ENCODE data around the gene RAPGEF5.

The RAPGEF5 gene

DNA sequence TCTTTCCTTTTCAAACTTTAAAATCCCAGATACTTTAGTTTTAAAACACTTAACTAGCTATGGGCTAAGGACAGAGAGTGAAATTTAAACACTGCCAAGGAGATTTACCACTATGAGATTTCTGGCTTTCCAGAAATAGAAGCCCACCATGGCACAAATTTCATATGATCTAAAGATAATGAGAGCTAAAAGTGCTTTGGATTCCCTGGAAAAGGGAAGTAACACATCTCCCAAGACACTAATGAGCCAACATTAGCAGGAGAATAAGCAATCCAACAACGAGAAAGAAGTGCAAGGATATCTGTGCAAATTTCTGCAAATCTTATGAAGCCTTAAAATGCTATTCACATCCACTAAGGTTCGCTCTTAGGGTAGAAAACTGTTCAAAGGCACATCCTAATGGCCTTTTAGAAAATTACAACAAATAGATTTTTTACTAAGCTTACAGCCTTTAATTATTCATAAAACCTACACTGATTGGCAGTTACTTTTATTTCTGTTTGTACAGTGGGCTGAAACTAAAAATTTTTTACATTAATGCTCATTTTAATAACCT is 100.3 kb downstream of the RAPGEF5 start:
- no peak for DNase-seq (ENCODE audit: low spot score)

GRCh38 chr7:22255834-22256233 is 101.1 kb downstream of the RAPGEF5 start:
- no peak for DNase-seq (ENCODE audit: low spot score)

DNA sequence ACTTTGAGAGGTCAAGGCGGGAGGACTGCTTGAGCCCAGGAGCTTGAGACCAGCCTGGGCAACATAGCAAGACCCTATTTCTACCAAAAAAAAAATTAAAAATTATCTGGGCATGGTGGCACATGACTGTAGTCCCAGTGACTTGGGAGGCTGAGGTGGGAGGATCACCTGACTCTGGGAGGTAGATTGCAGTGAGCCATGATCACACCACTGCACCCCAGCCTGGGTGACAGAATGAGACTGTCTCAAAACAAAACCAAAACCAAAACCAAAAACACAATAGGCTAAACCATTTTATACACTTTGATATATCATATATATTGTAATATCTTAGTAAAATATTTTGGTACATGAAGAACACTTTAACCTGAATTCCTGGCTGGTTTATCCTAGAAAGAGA is 101.6 kb downstream of the RAPGEF5 start:
- DNase-seq (ENCODE audit: low spot score), result no peak

GRCh38 chr7:22252936-22253536 is 103.9 kb downstream of the RAPGEF5 start:
- no peak for DNase-seq (ENCODE audit: low spot score)

DNA sequence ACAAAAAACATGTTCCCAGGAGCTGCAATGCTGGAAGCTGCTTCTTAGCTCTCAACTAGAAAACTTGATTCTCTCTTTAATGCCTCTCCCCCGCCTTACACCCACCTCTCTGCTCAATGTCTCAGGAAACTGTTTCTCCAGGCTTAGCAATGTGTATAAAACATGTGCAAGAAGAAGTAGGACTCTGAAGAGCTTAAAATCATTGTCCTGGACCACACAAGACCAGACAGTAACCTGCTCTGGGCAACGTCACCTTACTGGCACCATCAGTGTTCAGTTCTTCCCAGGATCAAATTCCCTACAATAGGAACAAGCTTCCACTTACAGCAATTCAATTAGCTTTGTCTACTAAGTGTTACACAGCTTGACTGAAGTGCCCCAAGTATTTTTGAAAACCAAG is 104.9 kb downstream of the RAPGEF5 start:
- DNase-seq (ENCODE audit: low spot score), result no peak

DNA sequence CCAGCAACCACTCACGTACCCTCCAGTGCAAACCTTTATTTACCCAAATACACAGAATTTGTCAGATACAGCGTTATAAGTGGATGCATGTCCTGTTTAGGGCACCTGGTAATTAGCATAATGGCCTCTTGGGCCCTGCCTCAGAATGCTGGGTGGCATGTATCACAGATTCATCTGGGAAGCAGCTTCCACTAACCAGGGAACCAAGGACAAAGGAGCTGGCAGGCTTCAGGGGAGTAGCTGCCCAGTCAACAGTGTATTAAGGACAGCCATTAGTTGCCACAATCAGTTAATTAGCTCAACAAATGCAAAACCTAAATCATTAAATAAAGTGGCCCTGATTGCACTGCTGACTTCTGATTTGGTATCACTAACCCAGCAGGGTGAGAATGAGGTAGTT is 105.7 kb downstream of the RAPGEF5 start:
- DNase-seq (ENCODE audit: low spot score), result no peak

GRCh38 chr7:22250390-22250789 is 106.6 kb downstream of the RAPGEF5 start:
- DNase-seq (ENCODE audit: low spot score), result no peak

- DNase-seq (ENCODE audit: low spot score), result no peak
Measured at GRCh38 chr7:22248111-22248809, 108.7 kb downstream of the RAPGEF5 start.

GRCh38 chr7:22241805-22242390 is 115.1 kb downstream of the RAPGEF5 start:
- no peak for DNase-seq (ENCODE audit: low spot score)

DNA sequence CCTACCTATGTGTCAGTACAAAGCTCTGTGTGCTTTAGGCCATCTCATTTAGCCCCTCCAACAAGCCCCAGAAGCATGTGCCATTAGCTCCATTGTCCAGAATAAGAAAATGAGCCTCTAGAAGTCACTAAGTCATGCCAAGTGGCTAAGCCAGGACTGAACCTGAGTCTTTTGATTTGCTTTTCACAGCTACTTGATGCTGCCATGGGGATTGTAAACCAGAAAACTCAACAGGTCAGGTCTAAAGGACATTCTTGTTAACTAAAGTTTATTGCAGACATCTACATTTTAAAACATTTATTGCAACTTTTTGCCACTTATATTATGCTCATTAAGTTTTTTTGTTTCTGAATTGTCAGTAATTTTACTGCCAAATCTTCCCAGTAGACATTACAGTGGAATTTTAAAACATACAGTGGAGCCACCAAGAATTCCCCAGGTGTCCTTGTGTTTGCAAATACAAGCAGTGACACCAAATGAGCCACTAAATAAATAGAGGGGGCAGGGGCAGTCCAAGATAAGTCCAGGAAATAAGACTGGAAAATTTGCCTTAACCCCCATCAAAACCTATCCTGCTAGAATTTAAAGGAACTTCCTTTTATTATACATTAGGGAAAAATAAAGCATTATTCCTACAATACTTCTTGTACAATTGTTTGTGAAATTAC is 115.9 kb downstream of the RAPGEF5 start:
- DNase-seq (ENCODE audit: low spot score), result no peak

- DNase-seq (ENCODE audit: low spot score), result no peak
Measured at GRCh38 chr7:22238354-22239311, 118.3 kb downstream of the RAPGEF5 start.

GRCh38 chr7:22235134-22235533 is 121.8 kb downstream of the RAPGEF5 start:
- no peak for DNase-seq (ENCODE audit: low spot score)

DNA sequence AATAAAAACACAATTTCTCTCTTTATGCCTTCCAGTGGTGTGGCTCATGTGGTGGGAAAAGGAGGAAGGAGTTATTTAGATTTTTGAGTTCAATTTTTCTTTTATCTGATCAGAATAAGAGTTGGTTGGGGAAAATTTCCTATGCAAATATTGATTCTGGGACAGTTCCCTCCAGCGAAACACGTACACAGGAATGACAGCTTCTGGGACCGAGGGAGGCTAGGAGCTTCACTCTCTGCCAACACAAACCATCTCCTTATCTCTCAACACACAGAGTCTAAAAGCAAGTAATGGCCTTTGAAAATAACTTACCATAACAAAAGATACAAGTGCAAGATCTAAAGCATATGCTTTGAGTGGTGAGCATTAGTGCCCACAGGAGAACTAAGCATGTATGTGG is 122.7 kb downstream of the RAPGEF5 start:
- DNase-seq (ENCODE audit: low spot score), result no peak

GRCh38 chr7:22231806-22232205 is 125.1 kb downstream of the RAPGEF5 start:
- DNase-seq (ENCODE audit: low spot score), result no peak

DNA sequence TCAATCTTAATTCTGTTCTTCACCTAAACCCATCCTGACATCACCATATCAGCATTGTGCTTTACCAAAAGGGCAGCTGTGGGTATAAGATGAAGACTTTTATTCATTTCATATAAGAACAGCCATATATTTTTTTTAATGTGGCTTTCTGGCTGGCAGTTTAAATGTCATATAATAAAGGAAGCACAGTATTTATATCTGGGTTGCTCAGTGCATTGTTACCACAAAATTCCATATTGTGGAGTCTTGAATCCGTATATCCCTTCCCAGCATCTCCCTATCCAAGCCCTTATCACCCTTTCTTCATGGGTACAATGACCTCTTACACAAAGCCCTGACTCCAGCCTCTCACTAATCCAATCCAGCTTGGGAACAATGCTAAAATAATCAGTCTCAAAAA is 125.8 kb downstream of the RAPGEF5 start:
- no peak for DNase-seq (ENCODE audit: low spot score)

- DNase-seq (ENCODE audit: low spot score), result no peak
Measured at GRCh38 chr7:22230238-22230637, 126.7 kb downstream of the RAPGEF5 start.

- no peak for DNase-seq (ENCODE audit: low spot score)
Measured at GRCh38 chr7:22229148-22229547, 127.8 kb downstream of the RAPGEF5 start.

DNA sequence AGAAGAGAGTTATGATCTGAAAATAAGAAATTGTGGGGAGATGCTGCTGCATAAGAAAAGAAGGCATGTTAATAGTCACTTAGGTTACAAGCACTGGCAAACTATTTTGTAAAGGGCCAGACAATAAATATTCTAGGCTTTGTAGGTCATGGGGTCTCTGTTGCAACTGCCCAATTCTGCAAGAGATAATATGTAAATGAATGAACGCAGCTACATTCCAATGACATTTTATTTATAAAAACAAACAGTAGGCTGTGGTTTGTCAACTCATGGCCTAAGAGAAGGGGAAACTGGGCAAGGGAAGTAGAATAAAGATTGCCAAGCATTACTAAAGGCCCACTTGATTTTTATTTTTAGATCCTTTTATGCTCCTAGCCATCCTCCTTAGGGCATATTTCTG is 133.1 kb downstream of the RAPGEF5 start:
- DNase-seq (ENCODE audit: low spot score), result no peak

DNA sequence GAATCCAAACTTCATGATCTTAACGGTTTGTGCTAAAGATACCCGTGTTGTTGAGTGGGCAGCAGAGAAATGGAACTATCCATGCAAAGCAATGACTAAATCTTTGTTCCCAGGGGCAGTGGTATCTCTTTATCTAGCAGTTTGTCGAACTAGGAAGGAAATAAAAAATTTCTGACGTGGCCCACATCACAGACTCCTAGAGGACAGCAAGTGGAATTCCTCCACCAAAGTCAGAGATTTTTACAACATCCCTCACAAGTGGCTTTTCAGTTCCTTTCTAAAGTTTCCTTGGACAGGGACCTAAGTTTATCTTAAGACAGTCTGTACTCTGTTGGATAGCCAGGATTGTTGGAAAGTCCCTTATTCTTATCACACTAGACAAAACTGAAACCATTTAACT is 136.0 kb downstream of the RAPGEF5 start:
- DNase-seq (ENCODE audit: low spot score), result no peak

DNA sequence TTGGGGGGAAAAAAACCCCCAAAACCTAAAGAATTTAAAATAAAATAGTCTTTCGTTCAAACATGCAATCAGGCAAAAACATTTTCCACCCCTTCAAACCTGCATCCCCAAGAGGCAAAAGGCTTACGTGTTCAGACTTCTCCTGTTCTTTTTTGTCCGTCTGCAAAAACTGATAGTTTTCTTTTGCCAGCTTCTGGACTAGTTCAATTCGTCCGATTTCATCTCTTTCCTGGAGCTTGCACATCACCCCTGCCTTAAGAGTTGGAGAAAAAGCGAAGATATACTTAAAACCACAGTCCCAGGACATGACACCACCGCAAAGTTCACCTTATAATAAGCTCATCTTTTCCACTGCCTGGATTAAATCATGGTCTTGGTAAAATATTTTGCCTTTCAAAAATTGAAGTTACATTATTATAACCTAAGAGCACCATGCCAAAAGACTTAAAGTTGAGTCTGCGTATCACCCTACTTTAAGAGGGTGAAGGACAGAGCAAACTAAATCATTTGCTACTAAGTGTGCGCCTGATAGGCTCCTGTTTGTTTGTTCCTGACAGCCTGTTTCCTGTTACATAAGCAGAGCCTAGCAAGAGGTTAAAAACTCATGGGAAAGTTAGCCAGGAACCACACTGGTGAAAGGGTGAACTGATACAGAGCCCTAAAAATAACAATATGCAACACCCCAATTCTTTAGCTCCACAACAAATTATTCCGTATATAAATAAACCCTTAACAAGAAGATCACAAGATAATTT is 137.0 kb downstream of the RAPGEF5 start:
- DNase-seq (ENCODE audit: low spot score), result no peak

DNA sequence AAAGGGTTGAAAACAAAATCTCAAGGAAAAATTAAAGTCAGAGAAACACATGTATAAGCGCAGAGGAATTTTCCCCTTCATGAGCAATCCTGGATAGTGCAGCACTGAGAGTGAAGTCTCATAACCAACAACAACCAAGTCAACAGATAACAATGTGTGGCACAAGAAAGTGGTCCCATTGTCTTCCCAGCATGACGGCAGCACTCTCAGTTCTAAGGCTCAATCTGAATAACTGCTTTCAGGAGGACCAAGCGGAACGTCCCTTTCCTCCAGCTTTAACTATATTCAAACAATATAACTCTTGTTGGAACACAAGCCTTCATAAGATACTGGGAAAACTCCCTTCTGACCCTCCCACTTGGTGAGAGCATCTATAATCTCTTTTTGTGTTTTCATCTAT is 137.9 kb downstream of the RAPGEF5 start:
- no peak for DNase-seq (ENCODE audit: low spot score)
